ENCODE results near the gene ZNF664. TPM values are rescaled to one million over a fixed set of nuclear protein-coding genes. Genes with fewer than 3 reads are reported as not detected.

The ZNF664 gene
- total RNA-seq, 2 experiments from 2014 or later: 45.6 to 59.8 TPM

- H3K4me1 ChIP-seq (ENCODE audit: insufficient read depth, low read length, poor library complexity, severe bottlenecking): no peaks in the 10 kb centered on the region
- POLR2A ChIA-PET: interaction anchor here (1.2 kb wide), 1 partner anchor 15 kb away, joined by 3 read pairs; no protein-coding TSS in a partner anchor
- no peak for TF ChIP-seq EZH2phosphoT487 (IDR thresholded peaks at IDR 0.05; ENCODE audit: borderline replicate concordance, low read depth, low read length)
- TF ChIP-seq, protein P1, sequence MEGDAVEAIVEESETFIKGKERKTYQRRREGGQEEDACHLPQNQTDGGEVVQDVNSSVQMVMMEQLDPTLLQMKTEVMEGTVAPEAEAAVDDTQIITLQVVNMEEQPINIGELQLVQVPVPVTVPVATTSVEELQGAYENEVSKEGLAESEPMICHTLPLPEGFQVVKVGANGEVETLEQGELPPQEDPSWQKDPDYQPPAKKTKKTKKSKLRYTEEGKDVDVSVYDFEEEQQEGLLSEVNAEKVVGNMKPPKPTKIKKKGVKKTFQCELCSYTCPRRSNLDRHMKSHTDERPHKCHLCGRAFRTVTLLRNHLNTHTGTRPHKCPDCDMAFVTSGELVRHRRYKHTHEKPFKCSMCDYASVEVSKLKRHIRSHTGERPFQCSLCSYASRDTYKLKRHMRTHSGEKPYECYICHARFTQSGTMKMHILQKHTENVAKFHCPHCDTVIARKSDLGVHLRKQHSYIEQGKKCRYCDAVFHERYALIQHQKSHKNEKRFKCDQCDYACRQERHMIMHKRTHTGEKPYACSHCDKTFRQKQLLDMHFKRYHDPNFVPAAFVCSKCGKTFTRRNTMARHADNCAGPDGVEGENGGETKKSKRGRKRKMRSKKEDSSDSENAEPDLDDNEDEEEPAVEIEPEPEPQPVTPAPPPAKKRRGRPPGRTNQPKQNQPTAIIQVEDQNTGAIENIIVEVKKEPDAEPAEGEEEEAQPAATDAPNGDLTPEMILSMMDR (conservative IDR thresholded peaks at IDR 0.05; ENCODE audit: low read length): no peak
Measured at GRCh38 chr12:123933214-123933613, 39.8 kb upstream of the ZNF664 start.

GRCh38 chr12:123934016-123934620 is 38.9 kb upstream of the ZNF664 start:
- no peak overlapping the region for H3K4me3 ChIP-seq (ENCODE audit: low read depth, low read length, poor library complexity, severe bottlenecking)
- peak; percentile 16 for DNase-seq (ENCODE audit: low spot score)
- POLR2A ChIA-PET: no interaction called here

More at GRCh38 chr12:123933214-123933613, 39.8 kb upstream of the ZNF664 start:
- no peak overlapping the region for H2AFZ ChIP-seq (ENCODE audit: low read length)
- no TSS peak for BruUV-seq (replicated peaks)
- H3K9me2 ChIP-seq (ENCODE audit: insufficient read depth, low read length): no peaks in the 10 kb centered on the region
- H4K20me1 ChIP-seq (ENCODE audit: insufficient read depth, low read length): no peaks in the 10 kb centered on the region
- CTCF ChIA-PET (ENCODE audit: unreplicated experiment): no interaction called here
- H3K9me3 ChIP-seq (ENCODE audit: low read length): no peaks in the 10 kb centered on the region
- H3K79me2 ChIP-seq (ENCODE audit: insufficient read depth, low read depth, low read length): no peaks in the 10 kb centered on the region
- no peak overlapping the region for H3K4me3 ChIP-seq (ENCODE audit: low read depth, low read length, poor library complexity, severe bottlenecking)
- no peaks in the 10 kb centered on the region for H3K36me3 ChIP-seq (ENCODE audit: insufficient read depth, low read length)
- H3K4me2 ChIP-seq (ENCODE audit: low read length): no peak overlapping the region
- no peak overlapping the region for H3K27ac ChIP-seq (ENCODE audit: low read depth, low read length, poor library complexity, severe bottlenecking)
- intact Hi-C loops (cut with micrococcal nuclease; ENCODE audit: unreplicated experiment): no loop called here
- DNase-seq (ENCODE audit: low spot score): no peak

GRCh38 chr12:123934829-123935228 is 38.2 kb upstream of the ZNF664 start:
- POLR2A ChIA-PET: no interaction called here
- no peaks in the 10 kb centered on the region for H3K4me1 ChIP-seq (ENCODE audit: insufficient read depth, low read length, poor library complexity, severe bottlenecking)
- CTCF ChIA-PET (ENCODE audit: unreplicated experiment): no interaction called here
- H3K4me2 ChIP-seq (ENCODE audit: low read length): no peak overlapping the region
- intact Hi-C loops (cut with micrococcal nuclease; ENCODE audit: unreplicated experiment): no loop called here
- no peak overlapping the region for H3K4me3 ChIP-seq (ENCODE audit: low read depth, low read length, poor library complexity, severe bottlenecking)
- H3K79me2 ChIP-seq (ENCODE audit: insufficient read depth, low read depth, low read length): no peaks in the 10 kb centered on the region
- H3K9me3 ChIP-seq (ENCODE audit: low read length): no peaks in the 10 kb centered on the region
- DNase-seq (ENCODE audit: low spot score): no peak
- H4K20me1 ChIP-seq (ENCODE audit: insufficient read depth, low read length): no peaks in the 10 kb centered on the region
- H3K36me3 ChIP-seq (ENCODE audit: insufficient read depth, low read length): no peaks in the 10 kb centered on the region
- TF ChIP-seq, protein P1 (conservative IDR thresholded peaks at IDR 0.05; ENCODE audit: low read length): no peak
- TF ChIP-seq EZH2phosphoT487 (IDR thresholded peaks at IDR 0.05; ENCODE audit: borderline replicate concordance, low read depth, low read length): no peak
- no peak overlapping the region for H3K27ac ChIP-seq (ENCODE audit: low read depth, low read length, poor library complexity, severe bottlenecking)
- no TSS peak for BruUV-seq (replicated peaks)
- no peak overlapping the region for H2AFZ ChIP-seq (ENCODE audit: low read length)
- H3K9me2 ChIP-seq (ENCODE audit: insufficient read depth, low read length): no peaks in the 10 kb centered on the region

More at GRCh38 chr12:123934016-123934620, 38.9 kb upstream of the ZNF664 start:
- Histone ChIP-seq H2AFZ (ENCODE audit: low read length) (no peak overlapping the region), H3K36me3 (ENCODE audit: insufficient read depth, low read length) (no peaks in the 10 kb centered on the region), H3K9me3 (ENCODE audit: low read length) (no peaks in the 10 kb centered on the region), H3K9me2 (ENCODE audit: insufficient read depth, low read length) (no peaks in the 10 kb centered on the region), H4K20me1 (ENCODE audit: insufficient read depth, low read length) (no peaks in the 10 kb centered on the region), H3K27ac (ENCODE audit: low read depth, low read length, poor library complexity, severe bottlenecking) (no peak overlapping the region), H3K4me1 (ENCODE audit: insufficient read depth, low read length, poor library complexity, severe bottlenecking) (no peaks in the 10 kb centered on the region), H3K4me2 (ENCODE audit: low read length) (no peak overlapping the region), H3K79me2 (ENCODE audit: insufficient read depth, low read depth, low read length) (no peaks in the 10 kb centered on the region)
- no TSS peak for BruUV-seq (replicated peaks)
- TF ChIP-seq, protein P1 (conservative IDR thresholded peaks at IDR 0.05; ENCODE audit: low read length): no peak
- no peak for TF ChIP-seq EZH2phosphoT487 (IDR thresholded peaks at IDR 0.05; ENCODE audit: borderline replicate concordance, low read depth, low read length)
- intact Hi-C loops (cut with micrococcal nuclease; ENCODE audit: unreplicated experiment): no loop called here
- CTCF ChIA-PET (ENCODE audit: unreplicated experiment): no interaction called here
